NCI-H2196 treated with DMSO at 0.1 percent for 48 hours (cell line): Measurements from ENCODE around the gene SAMD4A.
"Not testable (repeated sequence)": the region's sequence is repeated elsewhere in the genome, so short reads cannot be mapped to it uniquely, and the experiment has no call there.

ENCODE experiments used
- DNase-seq: peaks from one replicate; lab custom pipeline; 2025; ENCODE audit not compliant: unreplicated experiment; lab: John Stamatoyannopoulos, UW

SAMD4A gene

DNA sequence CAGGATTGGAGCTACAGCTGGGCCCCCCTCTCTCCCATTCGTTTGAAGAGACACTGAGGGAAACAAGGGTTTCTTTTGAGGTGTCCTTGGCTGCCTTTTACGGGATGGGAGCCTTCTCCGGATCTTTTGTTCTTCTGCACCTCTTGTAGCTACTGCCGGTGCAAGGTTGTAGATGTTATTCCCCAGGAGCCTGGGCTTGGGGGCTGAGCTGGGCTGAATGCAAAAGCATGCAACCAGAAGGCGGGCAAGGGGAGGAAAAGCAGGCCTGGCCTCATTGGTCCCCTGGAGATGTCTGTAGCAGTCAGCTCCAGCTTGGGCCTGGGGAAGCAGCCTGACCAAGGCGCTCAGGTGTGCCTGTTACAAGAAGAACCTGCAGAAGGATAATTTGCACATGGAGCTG lies 225.4 kb downstream of the SAMD4A start:
- no peak for DNase-seq

DNA sequence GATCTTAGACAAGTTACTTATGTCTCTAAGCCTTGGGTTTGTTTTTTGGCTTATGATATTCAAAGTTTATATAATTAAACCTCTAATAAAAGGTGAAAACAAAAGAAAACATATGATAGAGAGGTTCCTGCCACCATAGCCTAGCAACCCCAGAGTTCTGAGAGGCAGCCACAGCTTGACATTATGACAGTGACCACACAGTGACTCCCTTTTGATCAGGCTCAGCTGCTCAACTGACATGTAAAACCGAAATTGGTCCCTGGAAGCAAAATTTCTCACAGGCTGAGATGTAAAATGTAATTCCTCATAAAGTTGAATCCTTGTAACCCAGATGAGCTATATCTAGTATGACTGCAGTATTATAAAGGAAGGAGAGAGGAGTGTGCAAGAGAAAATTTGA lies 227.2 kb downstream of the SAMD4A start:
- DNase-seq = no peak

DNA sequence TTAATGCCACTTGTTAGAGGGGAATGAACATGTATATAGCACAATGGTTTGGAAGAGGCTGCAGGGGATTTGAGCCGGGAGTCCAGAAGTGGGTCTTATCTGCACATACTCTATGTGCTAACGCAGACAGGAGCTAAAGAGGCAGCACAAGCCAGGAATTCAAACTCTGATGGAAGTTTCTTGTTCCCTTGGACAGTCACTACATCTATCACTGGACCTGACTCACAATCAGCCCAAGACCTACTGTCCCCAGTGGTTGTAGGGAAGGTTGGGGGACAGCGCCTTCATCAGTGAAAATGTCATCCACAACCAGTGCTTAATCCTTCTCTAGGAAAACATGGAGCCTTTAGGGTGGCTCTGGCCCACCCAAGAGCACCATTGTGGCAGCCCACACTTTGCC lies 227.9 kb downstream of the SAMD4A start:
- no peak for DNase-seq

DNA sequence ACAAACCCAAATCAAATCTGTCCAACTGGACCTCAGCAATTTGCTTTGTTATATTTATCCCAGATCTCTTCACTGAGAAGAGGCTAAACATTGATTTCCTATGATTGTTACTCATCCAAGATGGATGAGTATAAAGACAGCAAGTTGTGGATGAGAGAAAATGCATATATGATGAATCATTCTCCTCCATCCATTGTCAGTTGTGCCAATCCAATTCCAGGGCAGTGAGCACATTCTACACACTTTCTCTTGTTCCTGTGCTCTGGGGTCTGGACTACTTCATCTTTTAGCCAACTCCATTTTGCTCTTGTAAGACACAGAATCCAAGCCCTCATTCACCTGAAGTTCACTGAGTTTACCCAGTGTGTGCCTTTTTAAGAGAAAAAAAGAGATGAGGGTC lies 230.0 kb downstream of the SAMD4A start:
- no peak for DNase-seq

DNA sequence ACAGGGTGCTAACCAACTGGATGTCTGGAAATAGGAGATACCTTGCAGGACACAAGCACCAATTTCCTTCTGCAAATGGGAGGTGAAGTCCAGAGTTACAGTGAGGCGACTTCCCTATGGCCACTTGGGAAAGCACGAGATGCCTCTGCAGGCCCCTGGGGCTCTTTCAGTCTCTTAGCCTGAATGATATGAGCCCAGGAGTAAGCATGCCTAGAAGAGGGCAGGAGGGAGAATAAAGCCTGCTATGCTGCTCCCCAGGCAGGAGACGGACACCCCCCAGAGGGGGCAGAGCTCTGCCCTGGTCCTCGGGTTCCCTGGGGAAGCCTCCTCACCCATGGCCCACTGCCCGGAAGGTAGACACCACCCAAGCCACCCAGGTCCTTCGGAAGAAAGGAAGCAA lies 230.6 kb downstream of the SAMD4A start:
- no peak for DNase-seq

DNA sequence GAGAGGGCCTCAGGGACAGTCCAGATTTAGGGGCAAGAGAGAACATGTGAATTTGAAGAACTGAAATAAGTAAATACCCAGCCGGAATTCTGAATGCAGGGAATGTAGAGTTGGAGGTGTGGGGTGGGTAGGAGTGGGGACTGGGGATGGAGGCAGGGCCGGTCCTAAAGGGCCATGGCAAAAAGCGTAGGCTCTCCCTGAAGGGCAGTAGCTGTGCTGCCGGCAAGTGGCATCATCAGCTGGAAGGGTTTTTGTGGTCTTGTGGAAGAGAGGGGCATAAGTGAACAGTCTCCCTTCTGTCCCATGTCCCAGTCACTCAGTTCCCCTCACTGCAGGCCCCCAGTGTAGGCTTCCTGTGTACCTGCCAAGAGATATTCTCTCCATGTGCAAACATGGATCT lies 231.1 kb downstream of the SAMD4A start:
- DNase-seq = no peak

DNA sequence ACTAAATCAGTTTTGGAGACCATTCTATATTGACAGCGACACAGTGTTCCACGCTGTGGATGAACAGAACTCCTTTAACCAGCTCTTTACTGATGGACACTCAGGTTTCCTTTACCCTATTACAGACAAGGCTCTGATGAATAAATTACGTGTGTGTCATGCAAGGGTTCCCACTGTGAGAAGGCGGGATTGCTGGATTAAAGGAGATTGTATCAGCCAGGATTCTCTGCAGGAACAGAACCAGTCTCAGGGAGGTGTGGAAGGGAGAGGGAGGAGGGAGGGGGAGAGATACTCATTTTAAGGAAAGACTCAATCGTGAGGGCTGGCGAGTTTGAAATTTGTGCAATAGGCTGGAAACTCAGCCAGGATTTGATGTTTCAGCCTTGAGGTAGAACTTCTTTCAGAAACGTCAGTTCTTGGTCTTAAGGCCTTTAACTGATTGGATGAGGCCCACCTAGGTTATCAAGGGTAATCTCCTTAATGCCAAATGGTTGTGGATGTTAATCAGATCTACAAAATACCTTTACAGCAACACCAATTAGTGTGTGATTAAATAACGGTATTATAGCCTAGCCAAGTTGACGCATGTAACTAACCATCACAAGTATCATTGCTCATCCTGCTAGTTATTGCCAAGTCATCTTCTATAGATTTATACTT lies 231.7 kb downstream of the SAMD4A start:
- no peak for DNase-seq

DNA sequence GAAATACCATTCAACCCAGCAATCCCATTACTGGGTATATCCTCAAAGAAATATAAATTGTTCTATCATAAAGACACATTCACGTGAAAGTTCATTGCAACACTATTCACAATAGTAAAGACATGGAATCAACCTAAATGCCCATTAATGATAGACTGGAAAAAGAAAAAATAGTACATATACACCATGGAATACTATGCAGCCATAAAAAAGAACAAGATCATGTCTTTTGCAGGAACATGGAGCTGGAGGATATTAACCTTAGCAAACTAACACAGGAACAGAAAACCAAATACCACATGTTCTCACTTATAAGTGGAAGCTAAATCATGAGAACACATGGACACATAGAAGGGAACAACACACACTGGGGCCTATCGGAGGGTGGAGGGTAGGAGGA lies 234.6 kb downstream of the SAMD4A start:
- DNase-seq = not testable (repeated sequence)

DNA sequence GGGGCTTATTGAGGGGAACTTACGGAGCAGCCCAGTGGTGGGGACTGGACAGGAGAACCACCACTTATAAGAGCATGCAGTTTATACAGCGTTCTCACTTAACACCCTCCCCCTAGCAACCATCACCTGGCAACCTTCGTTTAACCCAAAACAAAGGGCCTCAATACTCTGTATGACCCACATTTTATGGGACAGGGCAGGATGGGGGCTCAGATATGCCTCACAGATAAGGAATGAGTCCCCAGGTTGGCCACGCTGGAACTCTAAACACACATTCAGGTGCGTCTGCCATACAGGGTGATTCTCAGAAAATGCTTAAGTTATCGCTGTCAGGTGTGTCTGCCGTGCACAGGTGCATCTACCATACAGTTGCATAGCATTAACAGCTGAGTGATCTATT lies 236.5 kb downstream of the SAMD4A start:
- DNase-seq = no peak

DNA sequence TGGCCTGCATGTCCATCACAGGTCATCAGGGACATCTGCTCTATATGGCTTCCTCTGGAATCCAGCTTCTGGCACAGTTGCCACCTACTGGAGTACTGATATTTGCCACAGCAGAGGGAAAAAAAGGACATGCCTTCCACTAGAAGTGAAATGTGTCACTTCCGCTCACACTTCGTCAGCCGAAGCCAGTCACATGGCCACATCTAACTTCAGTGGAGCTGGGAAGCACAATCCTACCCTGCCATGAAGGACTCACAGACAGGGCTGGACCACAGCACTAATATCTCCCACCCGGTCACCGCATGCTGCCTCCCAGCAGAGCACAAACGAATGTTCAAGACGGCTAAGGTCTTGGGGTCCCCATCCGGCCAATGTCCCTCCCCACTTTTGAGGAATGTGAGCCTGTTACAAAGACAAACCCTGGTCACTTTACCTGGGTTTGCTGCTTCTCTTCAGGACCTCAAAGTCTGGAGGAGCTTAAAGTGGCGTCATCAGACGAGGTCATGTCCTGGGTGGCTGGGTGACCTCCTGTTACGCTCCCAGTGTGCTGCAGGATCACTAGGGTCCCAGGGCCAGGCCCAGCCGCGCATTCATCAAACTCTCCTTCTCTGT lies 237.1 kb downstream of the SAMD4A start:
- DNase-seq = no peak

DNA sequence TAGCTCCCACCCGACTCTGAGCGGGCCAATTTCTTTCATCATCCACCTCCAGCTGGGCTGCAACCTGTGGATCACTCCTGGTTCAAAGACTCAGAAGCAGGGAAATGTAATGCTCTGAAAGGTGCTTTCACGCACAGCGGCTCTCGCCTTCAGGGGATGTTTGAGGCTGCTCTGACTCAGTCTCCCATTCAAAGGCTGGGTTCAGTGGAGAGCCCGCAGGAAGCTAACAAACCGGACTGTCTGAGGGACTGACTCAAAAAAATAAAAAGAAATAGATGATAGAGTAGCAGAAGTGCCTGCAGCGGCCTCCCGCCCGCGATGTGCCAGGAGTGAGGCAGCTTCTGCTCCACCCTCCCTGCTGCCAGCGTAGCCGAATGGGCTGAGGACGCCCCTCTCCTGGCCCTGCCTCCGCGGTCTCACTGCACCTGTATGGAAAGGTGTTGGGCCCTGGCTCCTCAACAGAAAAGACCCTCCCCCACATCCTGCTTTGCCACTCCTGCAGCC lies 237.7 kb downstream of the SAMD4A start:
- DNase-seq = no peak

DNA sequence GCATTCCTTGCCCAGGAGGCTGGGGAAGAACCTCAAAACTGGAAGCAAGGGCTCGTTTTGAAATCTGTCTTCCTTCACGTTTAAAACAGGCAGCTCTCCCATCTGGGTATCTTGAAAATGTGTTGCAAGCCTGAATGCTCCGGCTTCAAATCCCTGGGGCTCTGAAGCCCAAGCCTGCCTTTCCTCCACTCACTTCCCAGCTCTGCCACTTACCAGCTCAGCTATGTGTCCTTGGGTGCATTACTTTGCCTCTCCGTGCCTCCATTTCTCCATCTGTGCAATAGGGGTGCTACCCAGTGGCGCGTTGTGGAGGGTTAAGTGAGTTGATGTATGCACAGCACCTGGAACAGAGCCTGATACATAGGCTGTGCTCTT lies 238.1 kb downstream of the SAMD4A start:
- no peak for DNase-seq

DNA sequence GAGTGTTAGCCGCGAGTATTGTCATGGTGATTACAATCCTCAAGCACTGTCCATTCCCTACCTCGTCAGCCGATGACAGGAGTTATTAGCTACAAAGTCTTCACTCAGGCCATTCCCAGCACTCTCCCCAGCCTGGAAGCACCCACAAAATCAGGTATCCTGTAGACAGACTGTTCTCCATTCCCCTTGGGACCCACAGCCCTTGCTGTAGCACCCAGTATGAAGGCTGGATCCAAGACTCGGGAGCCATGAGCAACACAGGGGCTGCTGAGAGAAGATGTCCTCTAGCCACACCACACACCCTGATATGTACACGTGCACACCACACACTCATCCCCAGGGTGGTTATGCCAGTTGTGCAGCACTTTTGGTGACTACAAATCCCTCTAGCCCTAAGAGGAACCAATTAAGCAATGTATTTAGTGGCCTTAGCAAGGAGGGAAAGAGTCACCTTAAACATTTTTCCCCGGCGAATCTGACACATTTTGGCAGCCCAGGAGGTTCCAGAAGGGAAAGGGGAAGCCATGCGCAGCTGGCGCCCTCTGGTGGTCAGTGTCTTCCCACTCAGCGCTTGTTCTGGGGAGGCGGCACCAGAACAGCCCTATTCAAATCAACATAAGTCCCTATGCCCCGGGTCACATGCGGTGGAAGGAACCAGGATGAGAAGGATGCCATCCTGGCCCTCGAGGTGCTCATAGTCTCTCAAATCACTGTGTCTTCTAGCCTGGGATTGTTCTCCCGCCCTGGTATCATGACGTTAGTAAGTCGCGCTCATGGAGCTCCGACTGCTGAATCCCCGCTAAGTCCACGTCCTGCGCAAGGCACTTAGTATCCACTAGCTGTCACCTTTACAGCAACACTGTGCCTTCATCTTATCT lies 238.8 kb downstream of the SAMD4A start:
- DNase-seq = peak; percentile 29

DNA sequence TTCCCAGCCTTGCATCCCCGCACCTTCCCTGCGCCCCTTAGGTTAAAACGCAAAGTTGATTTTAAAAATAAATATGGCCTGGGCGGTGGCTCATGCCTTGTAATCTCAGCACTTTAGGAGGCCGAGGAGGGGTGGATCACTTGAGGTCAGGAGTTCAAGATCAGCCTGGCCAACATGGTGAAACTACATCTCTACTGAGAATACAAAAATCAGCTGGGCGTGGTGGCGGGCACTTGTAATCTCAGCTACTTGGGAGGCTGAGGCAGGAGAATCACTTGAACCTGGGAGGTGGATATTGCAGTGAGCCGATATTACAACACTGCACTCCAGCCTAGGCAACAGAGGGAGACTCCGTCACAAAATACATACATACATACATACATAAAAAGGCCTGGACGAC lies 239.7 kb downstream of the SAMD4A start:
- DNase-seq = no peak

DNA sequence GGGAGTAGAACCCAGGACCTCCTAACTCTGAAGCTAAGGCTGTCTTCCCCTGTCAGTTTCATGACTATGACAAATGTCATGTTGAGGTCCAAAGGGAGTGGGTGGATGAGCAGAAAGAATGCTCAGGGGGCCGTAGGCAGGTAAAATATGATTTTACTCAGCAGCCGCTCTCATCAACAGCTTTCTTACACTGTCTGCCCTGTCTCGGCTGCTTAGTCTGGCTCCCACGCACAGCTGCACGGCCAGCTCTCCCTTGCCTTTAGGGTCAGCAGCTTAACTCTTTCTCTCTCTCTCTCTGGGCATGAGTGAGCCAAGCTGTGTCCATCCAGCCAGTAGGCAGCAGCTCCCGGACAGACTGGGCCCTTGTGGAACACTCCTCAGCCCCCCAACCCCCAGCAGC lies 240.5 kb downstream of the SAMD4A start:
- DNase-seq = no peak

DNA sequence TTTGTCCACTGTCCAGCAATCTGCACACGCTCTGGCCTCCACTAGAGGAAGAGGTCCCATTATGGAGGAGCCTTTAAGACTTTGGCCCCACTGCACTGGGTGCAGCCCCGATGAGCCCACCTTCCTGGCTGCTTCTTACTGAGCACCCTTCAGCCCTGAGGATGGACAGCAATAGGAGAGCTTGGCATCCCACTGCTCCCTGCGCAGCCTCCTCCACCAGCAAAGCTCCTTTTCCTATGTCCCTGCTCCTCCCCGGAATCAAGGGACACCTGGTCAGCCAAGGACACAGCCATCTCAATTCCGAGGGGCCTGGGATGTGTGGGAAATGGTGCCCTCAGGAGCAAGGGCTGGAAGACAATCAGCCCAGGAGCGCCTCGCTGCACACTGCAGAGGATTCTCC lies 241.0 kb downstream of the SAMD4A start:
- no peak for DNase-seq

DNA sequence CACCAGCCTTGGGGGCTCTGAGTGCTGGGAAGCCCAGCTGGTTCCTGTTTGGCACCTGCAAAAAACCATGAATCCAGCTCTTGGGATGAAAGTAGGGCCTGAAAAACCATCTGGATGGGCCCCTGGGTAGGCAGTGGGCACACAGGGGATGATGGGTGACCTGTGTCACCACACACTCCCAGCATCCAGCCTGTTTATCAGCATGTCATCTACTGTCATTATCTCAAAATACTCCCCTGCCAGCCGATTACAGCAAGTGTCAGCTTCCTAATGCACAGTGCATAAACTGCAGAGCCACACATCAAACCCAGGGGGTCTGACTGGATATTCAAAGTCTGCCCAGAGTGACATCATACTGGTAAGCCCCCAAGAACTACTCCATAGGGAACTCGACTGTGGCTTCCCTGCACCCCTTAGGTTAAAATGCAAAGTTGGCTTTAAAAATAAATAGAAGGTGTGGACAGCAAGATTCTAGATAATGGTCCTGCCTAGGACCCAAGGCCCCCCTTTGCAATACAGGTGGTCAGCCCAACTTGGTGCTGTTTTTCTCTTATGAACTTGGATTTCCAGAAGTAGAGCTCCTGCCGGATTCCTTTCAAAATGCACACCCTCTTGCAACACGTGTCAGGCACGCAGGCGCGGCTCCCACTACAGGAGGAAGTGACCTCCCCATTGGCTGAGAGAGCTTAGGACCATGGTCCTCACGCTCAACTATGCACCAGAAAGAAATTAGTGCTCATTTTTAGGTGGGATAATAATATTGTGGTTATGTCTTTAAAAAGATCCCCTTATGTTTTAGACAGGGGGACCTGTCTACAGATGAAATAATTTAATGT lies 241.6 kb downstream of the SAMD4A start:
- no peak for DNase-seq

DNA sequence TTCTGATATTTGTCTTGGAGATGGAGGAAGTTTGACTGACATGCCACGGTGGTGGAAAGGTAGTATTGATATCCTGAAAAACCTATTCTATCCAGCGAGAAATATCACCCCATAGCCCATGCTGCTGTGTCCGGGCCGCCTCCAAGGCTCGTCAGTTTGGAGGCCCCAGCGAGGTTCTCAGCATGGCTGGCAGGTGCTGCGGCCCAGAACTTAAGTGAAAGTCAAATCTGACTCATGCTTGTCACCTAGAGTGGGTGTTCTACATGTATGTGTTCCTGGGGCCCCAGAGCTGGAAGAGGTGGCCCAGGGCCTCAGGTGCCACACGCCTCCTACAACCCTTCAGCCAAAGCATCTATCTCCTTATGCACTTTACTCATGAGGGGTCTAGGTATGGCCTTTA lies 242.8 kb downstream of the SAMD4A start:
- DNase-seq = no peak

DNA sequence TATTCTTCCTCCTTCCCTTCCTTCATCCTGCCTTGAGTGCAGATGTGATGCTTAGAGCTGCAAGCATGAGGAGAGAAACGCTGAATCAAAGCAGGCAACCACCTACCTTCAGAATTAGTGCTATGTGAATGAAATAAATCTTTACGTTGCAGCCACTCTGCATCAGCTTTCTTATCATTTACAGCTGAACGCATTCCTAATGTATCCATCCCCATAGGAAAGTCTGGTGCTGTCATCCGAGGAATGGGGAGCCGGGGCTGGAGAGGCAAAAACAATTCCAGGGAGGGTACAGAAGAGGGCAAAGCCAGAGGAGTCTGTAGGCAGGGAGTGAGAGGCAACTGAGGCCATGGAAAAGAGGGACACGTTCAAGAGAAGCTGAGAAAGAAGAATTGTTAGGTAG lies 245.7 kb downstream of the SAMD4A start:
- no peak for DNase-seq

DNA sequence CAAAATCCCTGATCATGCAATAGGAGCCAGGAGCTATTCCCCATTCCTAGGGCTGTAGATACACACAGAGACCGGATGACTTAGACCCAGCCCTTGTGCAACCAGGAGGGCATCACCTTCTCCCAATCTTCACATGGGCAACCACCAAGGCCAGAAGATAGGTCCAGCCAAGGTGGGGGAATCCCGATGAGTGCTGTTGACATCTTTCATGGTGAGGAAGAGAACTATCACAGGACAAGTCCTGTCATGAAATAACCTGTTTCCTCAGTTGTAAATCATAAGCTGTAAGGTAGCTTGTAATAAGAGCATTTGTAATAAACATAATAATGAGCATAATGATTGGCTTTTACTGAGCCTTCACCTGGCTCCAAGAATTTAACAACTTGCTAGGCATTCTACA lies 246.2 kb downstream of the SAMD4A start:
- no peak for DNase-seq

DNA sequence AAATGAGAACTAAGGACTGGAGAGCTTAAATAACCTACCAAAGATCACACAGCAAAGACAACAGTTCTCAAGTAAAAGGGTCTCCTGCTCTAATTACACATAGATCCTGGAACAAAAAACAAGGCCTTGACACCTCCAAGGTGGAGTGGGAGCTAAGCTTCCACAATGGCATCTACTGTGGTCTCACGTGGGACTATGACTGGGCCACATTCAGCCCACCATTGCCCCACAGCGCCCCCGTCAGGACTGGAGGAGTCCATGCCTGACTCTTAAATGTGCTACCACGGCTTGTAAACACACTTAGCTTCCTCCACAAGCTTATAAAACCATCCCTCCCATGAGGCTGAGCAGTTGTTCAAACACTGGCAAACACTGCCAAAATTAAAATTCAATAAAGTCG lies 247.1 kb downstream of the SAMD4A start:
- DNase-seq = no peak
